GM12891 (cell line): Measurements from ENCODE around the gene ZNF780B.

ENCODE experiments used
- PAX5 ChIP-seq: IDR thresholded peaks from 2 replicates; pipeline ENCODE4 v1.6.1; 2011; ENCODE audit warnings: low read length, moderate library complexity, mild to moderate bottlenecking; ENCODE audit not compliant: insufficient read depth, severe bottlenecking
- POLR2A ChIP-seq: IDR thresholded peaks from 2 replicates; pipeline ENCODE4 v1.6.1; 2011; ENCODE audit warnings: low read depth, low read length, control low read depth
- POLR2AphosphoS5 ChIP-seq: IDR thresholded peaks from 2 replicates; pipeline ENCODE4 v1.6.1; 2011; ENCODE audit warnings: low read depth, low read length, control low read depth
- TAF1 ChIP-seq: IDR thresholded peaks from 2 replicates; pipeline ENCODE4 v1.6.1; 2011; ENCODE audit warnings: low read depth, low read length, control low read depth

GRCh38 chr19:40053491-40053890 lies 2.5 kb downstream of the ZNF780B start:
- TF ChIP-seq POLR2A: no peak
- TF ChIP-seq POLR2AphosphoS5: no peak
- no peak for TF ChIP-seq TAF1
- no peak for TF ChIP-seq PAX5
